Progenitor cell of endocrine pancreas (in vitro differentiated cells): ENCODE measurements around the gene COMT. TPM values are rescaled to one million over a fixed set of nuclear protein-coding genes. Genes with fewer than 3 reads are reported as not detected.

ENCODE experiments used
- DNase-seq: peaks from one replicate; pipeline ENCODE4 v3.0.0; 2021; ENCODE audit warnings: low spot score; ENCODE audit not compliant: unreplicated experiment
- H3K27ac Mint-ChIP-seq: 2 replicates; pipeline ENCODE4 v1.8.0; 2021; ENCODE audit warnings: mild to moderate bottlenecking, moderate library complexity, mixed read lengths
- H3K27me3 Mint-ChIP-seq: 2 replicates; pipeline ENCODE4 v1.8.0; 2021; ENCODE audit warnings: mixed read lengths
- H3K36me3 Mint-ChIP-seq: 2 replicates; pipeline ENCODE4 v1.8.0; 2022; ENCODE audit warnings: mixed read lengths; ENCODE audit not compliant: insufficient read depth
- H3K4me1 Mint-ChIP-seq: 2 replicates; pipeline ENCODE4 v1.8.0; 2021; ENCODE audit warnings: low read depth, mixed read lengths
- H3K4me3 Mint-ChIP-seq: 2 replicates; pipeline ENCODE4 v1.8.0; 2021; ENCODE audit warnings: low read depth, mild to moderate bottlenecking, moderate library complexity, mixed read lengths
- H3K9me3 Mint-ChIP-seq: 2 replicates; pipeline ENCODE4 v1.8.0; 2021; ENCODE audit warnings: low read depth, mixed read lengths
- CTCF ChIP-seq: fragments of 200-600 bp; sonication (generic); IDR thresholded peaks from one replicate; pipeline ENCODE4 v1.5.0; 2021; ENCODE audit warnings: antibody characterized with exemption, mild to moderate bottlenecking; ENCODE audit not compliant: unreplicated experiment
- total RNA-seq: library from RNA; stranded (reverse); gene quantifications from 2 replicates; pipeline ENCODE4 v1.2.1, GENCODE V29; 2021

Gene COMT
- total RNA-seq, 1 donor from 2014 or later = 48.7 TPM

DNA sequence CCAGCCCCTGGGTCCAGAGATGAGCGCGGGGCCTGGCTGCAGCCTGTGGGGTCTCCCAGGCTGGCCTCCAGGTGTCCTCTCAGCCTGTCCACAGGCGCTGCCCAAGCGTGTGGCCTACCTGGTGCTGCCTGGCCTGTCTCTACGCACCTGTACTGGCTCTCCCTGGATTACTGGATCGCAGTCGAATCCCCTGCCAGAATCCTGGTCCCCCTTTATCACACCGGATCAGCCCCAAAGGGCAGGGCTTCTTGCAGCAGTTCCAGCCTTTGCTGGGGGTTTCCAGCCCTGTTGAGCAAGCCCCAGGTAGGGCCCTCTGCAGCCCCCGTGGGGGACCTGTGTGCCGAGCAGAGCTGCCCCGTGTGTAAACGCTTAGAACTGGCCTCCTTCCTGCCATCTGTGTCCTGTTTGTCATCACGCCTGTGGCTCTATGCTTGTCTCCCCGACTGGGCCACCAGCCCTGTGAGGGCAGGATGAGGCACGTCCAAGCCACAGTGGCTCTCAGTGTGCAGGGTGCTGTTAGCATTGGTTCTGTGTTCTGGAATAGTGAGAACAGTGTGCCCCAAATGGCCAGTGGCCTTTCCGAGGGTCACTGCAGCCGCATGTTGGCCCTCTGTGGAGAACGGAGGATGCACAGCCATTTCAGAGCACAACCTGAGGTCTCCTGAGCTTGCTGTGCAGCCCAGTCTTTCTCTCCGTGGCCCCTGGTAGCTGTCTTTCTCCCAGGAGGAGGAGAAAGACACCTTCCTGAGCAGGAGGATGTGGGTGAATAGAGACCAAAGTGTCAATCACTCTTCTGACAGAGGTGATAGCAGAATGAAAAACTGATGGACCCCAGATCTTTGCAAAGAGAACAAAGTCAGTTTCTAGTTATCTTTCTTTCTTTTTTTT lies 13.9 kb downstream of the COMT start:
- no peak overlapping the region for H3K4me3 Mint-ChIP-seq
- no peaks in the 10 kb centered on the region for H3K36me3 Mint-ChIP-seq
- H3K27me3 Mint-ChIP-seq = no peaks in the 10 kb centered on the region
- peaks cover 21% of the 10 kb centered on the region for H3K4me1 Mint-ChIP-seq
- H3K27ac Mint-ChIP-seq = no peak overlapping the region
- TF ChIP-seq CTCF = no peak
- no peak for DNase-seq
- H3K9me3 Mint-ChIP-seq = no peaks in the 10 kb centered on the region

DNA sequence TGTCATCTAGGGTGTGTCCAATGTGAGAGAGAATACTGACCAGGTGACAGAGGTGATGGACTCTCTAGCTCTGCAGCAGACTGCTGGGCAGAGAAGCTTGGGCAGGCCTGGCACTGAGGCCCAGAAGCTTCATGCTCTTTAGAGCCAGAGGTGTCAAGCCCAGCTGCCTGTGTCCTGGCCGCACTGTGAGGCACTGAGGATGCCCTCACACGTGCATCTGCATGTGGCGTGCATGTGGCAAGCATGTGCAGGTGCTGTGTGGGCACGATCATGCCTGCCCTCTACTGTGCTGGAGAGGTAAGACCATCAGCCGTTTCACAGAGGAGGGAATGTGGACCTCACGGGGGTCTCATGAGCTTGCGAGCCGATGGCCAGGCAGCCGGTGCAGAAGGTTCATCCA lies 15.9 kb downstream of the COMT start:
- peaks cover 27% of the 10 kb centered on the region for H3K4me1 Mint-ChIP-seq
- TF ChIP-seq CTCF = peak; percentile 10
- no peaks in the 10 kb centered on the region for H3K27me3 Mint-ChIP-seq
- H3K27ac Mint-ChIP-seq = no peak overlapping the region
- no peaks in the 10 kb centered on the region for H3K36me3 Mint-ChIP-seq
- no peak for DNase-seq
- H3K9me3 Mint-ChIP-seq = no peaks in the 10 kb centered on the region
- no peak overlapping the region for H3K4me3 Mint-ChIP-seq

- peak overlapping the region; percentile 68 for H3K4me3 Mint-ChIP-seq
- no peaks in the 10 kb centered on the region for H3K9me3 Mint-ChIP-seq
- H3K4me1 Mint-ChIP-seq = peaks cover 32% of the 10 kb centered on the region
- peaks cover 1% of the 10 kb centered on the region for H3K36me3 Mint-ChIP-seq
- TF ChIP-seq CTCF = no peak
- DNase-seq = no peak
- peak overlapping the region; percentile 91 for H3K27ac Mint-ChIP-seq
- H3K27me3 Mint-ChIP-seq = no peaks in the 10 kb centered on the region
These were observed 16.8 kb downstream of the COMT start for GRCh38 chr22:19958083-19959042.

- H3K27ac Mint-ChIP-seq = peak overlapping the region; percentile 91
- peak overlapping the region; percentile 68 for H3K4me3 Mint-ChIP-seq
- H3K36me3 Mint-ChIP-seq = peaks cover 1% of the 10 kb centered on the region
- H3K4me1 Mint-ChIP-seq = peaks cover 30% of the 10 kb centered on the region
- no peaks in the 10 kb centered on the region for H3K27me3 Mint-ChIP-seq
- H3K9me3 Mint-ChIP-seq = no peaks in the 10 kb centered on the region
- TF ChIP-seq CTCF = no peak
- DNase-seq = peak; percentile 95
These were observed 17.5 kb downstream of the COMT start for GRCh38 chr22:19959043-19959586.
